Fibroblast of pulmonary artery (primary cell): Measurements from ENCODE around the gene ATP6V1F.

ENCODE experiments used
- DNase-seq: peaks from one replicate; pipeline ENCODE4 v3.0.0-alpha.2; 2010; ENCODE audit warnings: low read depth
- H3K4me3 ChIP-seq: replicated peaks from 2 replicates; pipeline ENCODE4 v1.5.1; 2011; ENCODE audit warnings: low read depth, mild to moderate bottlenecking, control low read depth, low read length, moderate library complexity
- CTCF ChIP-seq: IDR thresholded peaks from 2 replicates; pipeline ENCODE4 v1.5.1; 2011; ENCODE audit warnings: mild to moderate bottlenecking, control low read depth, low read length, inconsistent platforms; ENCODE audit errors: missing control alignments

Gene ATP6V1F

DNA sequence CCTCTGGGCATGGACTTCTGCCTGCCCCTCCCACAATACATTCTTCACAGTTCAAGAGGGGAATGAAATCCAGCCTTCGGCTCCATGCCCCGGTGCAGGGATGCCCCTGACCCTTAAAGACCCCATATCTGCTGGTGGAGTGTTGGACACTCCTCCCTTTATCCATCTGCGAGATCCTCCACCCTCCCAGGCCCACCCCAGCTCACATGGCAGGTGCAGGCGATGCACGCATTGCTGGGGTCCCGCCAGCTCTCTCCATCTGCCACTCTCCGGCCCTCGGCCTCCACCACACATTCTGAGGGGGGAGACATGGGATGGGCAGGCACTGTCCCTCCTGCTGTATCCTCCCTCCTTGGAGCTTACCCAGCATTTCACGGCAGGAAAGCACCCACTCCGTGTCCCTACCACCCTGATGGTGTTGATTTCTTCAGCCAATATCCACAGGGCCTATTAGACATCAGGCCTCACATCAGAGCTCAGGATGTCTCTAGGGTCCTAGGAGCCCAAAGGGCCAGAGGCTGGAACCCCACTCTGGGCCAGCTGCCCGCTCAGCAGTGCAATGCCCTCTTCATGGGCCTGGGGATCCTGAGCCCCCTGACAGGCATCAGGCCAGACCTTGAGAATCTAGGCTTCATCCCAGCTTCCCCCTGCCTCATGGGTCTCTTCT is 18.3 kb downstream of the ATP6V1F start:
- H3K4me3 ChIP-seq = no peak overlapping the region
- TF ChIP-seq CTCF = no peak
- no peak for DNase-seq

DNA sequence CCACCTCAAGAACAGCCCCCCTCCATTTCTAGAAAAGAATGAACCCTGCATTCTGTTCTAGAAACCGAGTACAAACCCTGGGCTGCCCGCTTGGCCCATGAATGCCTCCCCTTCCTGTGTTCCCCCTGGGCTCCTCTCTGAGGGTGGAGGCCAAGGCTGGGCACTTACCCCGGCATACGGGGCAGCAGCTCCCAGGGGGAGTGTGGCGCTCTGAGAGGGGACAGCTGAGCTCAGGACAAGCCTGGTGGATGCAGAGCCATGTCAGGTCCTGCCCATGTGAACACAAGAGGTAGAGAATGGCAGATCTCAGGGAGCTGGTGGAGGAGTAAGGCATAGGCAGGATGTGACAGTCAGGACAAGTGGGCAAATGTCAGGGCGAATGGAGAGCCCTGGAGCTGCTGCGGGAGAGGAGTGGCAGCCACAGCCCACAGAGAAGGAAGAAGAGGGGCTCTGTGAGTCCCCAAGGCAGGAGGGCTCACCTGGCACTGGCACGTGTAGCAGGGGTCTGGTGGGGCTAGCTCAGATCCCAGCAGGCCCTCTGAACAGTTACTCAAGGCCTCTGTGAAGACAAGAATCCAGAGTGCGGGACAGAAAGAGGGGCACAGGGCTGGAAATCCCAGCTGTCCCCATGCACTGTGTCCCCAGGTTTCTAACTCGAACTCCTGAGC is 18.9 kb downstream of the ATP6V1F start:
- TF ChIP-seq CTCF = no peak
- no peak overlapping the region for H3K4me3 ChIP-seq
- DNase-seq = no peak

GRCh38 chr7:128882134-128882533 is 19.5 kb downstream of the ATP6V1F start:
- H3K4me3 ChIP-seq = no peak overlapping the region
- TF ChIP-seq CTCF = no peak
- no peak for DNase-seq

DNA sequence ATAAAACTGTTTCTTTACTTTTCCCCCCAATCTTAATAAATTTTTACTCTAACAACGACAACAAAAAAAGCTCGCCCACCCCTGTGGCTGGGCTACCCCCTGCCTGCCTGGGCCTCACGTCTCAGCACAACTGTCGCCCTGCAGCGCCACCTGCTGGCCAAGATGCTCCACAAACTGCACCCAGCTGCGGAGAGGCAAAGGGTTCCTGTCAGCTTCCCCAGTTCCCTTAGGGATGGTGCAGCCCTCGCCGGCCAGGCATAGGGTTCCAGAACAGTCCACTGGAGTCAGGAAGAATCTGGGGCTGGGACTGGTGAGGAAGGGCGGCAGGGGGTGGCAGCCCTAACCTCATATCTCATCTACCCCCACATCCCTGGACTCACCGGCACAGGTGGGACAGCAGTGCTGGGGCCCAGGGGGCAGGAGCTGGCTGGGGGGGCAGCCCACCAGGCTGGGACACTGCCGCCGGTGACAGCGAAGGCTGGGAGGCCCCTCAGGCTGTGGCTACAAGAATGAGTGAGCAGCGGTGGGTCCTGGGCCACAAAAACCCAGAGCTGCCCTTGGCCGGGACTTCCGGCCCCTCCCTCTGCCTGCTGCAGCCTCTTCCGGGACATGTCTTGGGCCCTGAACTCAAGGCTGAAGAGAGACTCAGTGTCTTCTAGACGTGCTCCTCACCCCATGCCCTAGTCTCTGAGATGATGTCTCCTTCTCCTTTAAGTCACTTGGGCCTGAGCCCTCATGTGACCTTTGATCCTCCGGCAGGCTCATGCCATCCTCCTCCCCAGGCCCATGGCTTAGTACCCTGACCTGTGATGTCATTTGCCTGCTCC is 21.2 kb downstream of the ATP6V1F start:
- peak; percentile 77 for DNase-seq

DNA sequence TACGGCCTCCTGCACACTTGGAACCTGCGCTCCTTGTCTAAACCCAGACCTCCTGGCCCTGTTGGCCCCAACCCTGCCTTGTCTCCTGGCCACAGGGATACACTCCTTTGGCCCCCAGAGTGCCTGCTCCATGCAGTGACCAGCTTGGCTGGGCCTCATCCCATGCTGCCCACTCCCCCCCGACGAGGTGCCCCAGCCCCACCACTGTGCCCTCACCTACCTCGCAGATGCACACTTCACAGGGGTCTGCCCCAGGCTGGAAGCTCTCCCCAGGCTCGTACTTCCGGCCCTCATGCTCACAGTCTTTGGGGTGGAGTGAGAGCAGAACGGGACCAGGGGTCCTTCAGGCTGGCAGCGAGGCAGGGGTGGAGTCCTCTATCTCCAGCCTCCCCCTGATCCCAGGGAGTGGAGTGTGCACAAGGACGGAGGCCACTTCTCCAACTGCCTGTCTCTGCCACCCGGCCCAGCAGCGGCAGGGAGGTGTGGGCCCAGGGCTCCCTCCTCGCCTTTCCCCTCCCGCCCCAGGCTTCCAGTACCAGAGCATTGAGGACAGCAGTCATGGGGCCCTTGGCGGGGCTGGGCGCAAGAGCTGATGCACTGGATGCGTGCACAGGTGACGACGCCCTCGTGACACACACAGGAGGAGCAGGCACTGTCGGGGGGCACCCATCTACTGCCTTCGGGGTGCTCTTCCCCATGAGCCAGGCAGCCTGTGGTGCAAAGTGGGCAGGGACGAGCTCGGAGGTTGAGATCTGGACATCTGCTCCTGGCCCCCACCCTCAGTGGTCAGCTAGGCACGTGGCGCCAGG is 22.1 kb downstream of the ATP6V1F start:
- no peak overlapping the region for H3K4me3 ChIP-seq
- TF ChIP-seq CTCF = no peak
- no peak for DNase-seq

More for the DNA sequence above, 21.2 kb downstream of the ATP6V1F start:
- H3K4me3 ChIP-seq = no peak overlapping the region
- peak; percentile 88 for TF ChIP-seq CTCF

- TF ChIP-seq CTCF = no peak
- DNase-seq = no peak
- no peak overlapping the region for H3K4me3 ChIP-seq
These were observed 22.9 kb downstream of the ATP6V1F start for GRCh38 chr7:128885370-128886187.
